ENCODE results near the gene SPTSSB.

SPTSSB gene

GRCh38 chr3:161295325-161295724, 76.0 kb downstream of the SPTSSB start:
- in situ Hi-C loops (cut with MboI; ENCODE audit: low sequenced_read_pairs), result loop anchor here (25.0 kb wide), 1 partner anchor 117 kb away; no protein-coding TSS in a partner anchor

Data from HL-60/S4 treated with phorbol 12-myristate 13-acetate at 8.2 ng/mL for 4 days and 3 days (cell line).